Astrocyte (in vitro differentiated cells and primary cell): Measurements from ENCODE around the gene RNF152. TPM values are rescaled to one million over a fixed set of nuclear protein-coding genes. Genes with fewer than 3 reads are reported as not detected.

Experiments used
- DNase-seq: peaks from one replicate; pipeline ENCODE4 v3.0.0-alpha.2; 2010; ENCODE audit warnings: low read depth
- FAIRE-seq: peaks from 2 replicates; lab custom pipeline; 2011; peaks lifted over from hg19 to GRCh38; lab: Jason Lieb, UNC
- H2AFZ ChIP-seq: 2 replicates; pipeline ENCODE4 v1.6.0; 2012; ENCODE audit warnings: low read depth, low read length, inconsistent platforms
- H3K27ac ChIP-seq: 2 replicates; pipeline ENCODE4 v1.5.1; 2011; ENCODE audit warnings: low read depth, low read length, inconsistent platforms
- H3K27me3 ChIP-seq: 2 replicates; pipeline ENCODE4 v1.6.0; 2011; ENCODE audit warnings: low read length, inconsistent platforms; ENCODE audit not compliant: insufficient read depth
- H3K36me3 ChIP-seq: 2 replicates; pipeline ENCODE4 v1.5.1; 2011; ENCODE audit warnings: low read length, inconsistent platforms; ENCODE audit not compliant: insufficient read depth
- H3K4me1 ChIP-seq: 2 replicates; pipeline ENCODE4 v1.5.1; 2011; ENCODE audit warnings: low read length, inconsistent platforms; ENCODE audit not compliant: insufficient read depth
- H3K4me2 ChIP-seq: 2 replicates; pipeline ENCODE4 v1.6.0; 2012; ENCODE audit warnings: low read length, inconsistent platforms
- H3K4me3 ChIP-seq: 2 replicates; pipeline ENCODE4 v1.5.1; 2011; ENCODE audit warnings: low read depth, mild to moderate bottlenecking, low read length, inconsistent platforms; ENCODE audit not compliant: insufficient read depth
- H3K79me2 ChIP-seq: 2 replicates; pipeline ENCODE4 v1.6.0; 2012; ENCODE audit warnings: mild to moderate bottlenecking, low read length, inconsistent platforms; ENCODE audit not compliant: insufficient read depth
- H3K9ac ChIP-seq: 2 replicates; pipeline ENCODE4 v1.6.0; 2012; ENCODE audit warnings: mild to moderate bottlenecking, low read length, inconsistent platforms
- H3K9me3 ChIP-seq: 2 replicates; pipeline ENCODE4 v1.5.1; 2012; ENCODE audit warnings: low read depth, mild to moderate bottlenecking, low read length, inconsistent platforms; ENCODE audit not compliant: insufficient read depth
- H4K20me1 ChIP-seq: 2 replicates; pipeline ENCODE4 v1.6.0; 2012; ENCODE audit warnings: low read length, inconsistent platforms; ENCODE audit not compliant: insufficient read depth
- H3K27ac Mint-ChIP-seq: one replicate; pipeline ENCODE4 v1.8.0; 2021; ENCODE audit warnings: mild to moderate bottlenecking, mixed read lengths; ENCODE audit not compliant: unreplicated experiment
- H3K27me3 Mint-ChIP-seq: one replicate; pipeline ENCODE4 v1.8.0; 2021; ENCODE audit warnings: low read depth, mixed read lengths; ENCODE audit not compliant: unreplicated experiment
- H3K36me3 Mint-ChIP-seq: one replicate; pipeline ENCODE4 v1.8.0; 2021; ENCODE audit warnings: low read depth, mixed read lengths; ENCODE audit not compliant: unreplicated experiment
- H3K4me1 Mint-ChIP-seq: one replicate; pipeline ENCODE4 v1.8.0; 2021; ENCODE audit warnings: low read depth, mixed read lengths; ENCODE audit not compliant: unreplicated experiment
- H3K4me3 Mint-ChIP-seq: one replicate; pipeline ENCODE4 v1.8.0; 2021; ENCODE audit warnings: mild to moderate bottlenecking, moderate library complexity, mixed read lengths; ENCODE audit not compliant: unreplicated experiment
- H3K9me3 Mint-ChIP-seq: one replicate; pipeline ENCODE4 v1.8.0; 2021; ENCODE audit warnings: mild to moderate bottlenecking, mixed read lengths; ENCODE audit not compliant: unreplicated experiment
- CTCF ChIP-seq: IDR thresholded peaks from 2 replicates; pipeline ENCODE4 v1.5.1; 2011; ENCODE audit warnings: low read depth, mild to moderate bottlenecking, inconsistent platforms, low read length, moderate library complexity; ENCODE audit not compliant: insufficient read depth
- EZH2 ChIP-seq: IDR thresholded peaks from 2 replicates; pipeline ENCODE4 v1.6.1; 2012; ENCODE audit warnings: mild to moderate bottlenecking, low read length, inconsistent platforms; ENCODE audit not compliant: insufficient read depth
- total RNA-seq: library from RNA; stranded (reverse); gene quantifications from 2 replicates; pipeline ENCODE4 v1.2.1, GENCODE V29; 2021

Gene RNF152
- total RNA-seq, 1 donor from 2014 or later = 68.7 TPM

GRCh38 chr18:61922435-61922834, 29.6 kb upstream of the RNF152 start:
- Mint-ChIP-seq H3K36me3 (no peaks in the 10 kb centered on the region), H3K27me3 (no peaks in the 10 kb centered on the region), H3K4me1 (peaks cover 6% of the 10 kb centered on the region), H3K27ac (no peak overlapping the region), H3K4me3 (no peak overlapping the region), H3K9me3 (no peaks in the 10 kb centered on the region)
- no peak overlapping the region for H3K4me2 ChIP-seq
- no peaks in the 10 kb centered on the region for H3K9me3 ChIP-seq
- H3K27ac ChIP-seq = no peak overlapping the region
- peaks cover 3% of the 10 kb centered on the region for H3K4me1 ChIP-seq
- no peaks in the 10 kb centered on the region for H4K20me1 ChIP-seq
- H3K79me2 ChIP-seq = no peaks in the 10 kb centered on the region
- H3K27me3 ChIP-seq = no peaks in the 10 kb centered on the region
- H3K36me3 ChIP-seq = no peaks in the 10 kb centered on the region
- DNase-seq (peak; percentile 8), FAIRE-seq (no peak)
- H3K4me3 ChIP-seq = no peak overlapping the region
- no peak overlapping the region for H3K9ac ChIP-seq
- H2AFZ ChIP-seq = no peak overlapping the region
- TF ChIP-seq EZH2 = no peak
- no peak for TF ChIP-seq CTCF

GRCh38 chr18:61921621-61922235, 28.9 kb upstream of the RNF152 start:
- peak overlapping the region; percentile 41 for H2AFZ ChIP-seq
- FAIRE-seq = no peak

More at GRCh38 chr18:61921621-61922235, 28.9 kb upstream of the RNF152 start:
- H4K20me1 ChIP-seq = no peaks in the 10 kb centered on the region
- Mint-ChIP-seq H3K4me1 (peaks cover 6% of the 10 kb centered on the region), H3K27ac (no peak overlapping the region), H3K36me3 (no peaks in the 10 kb centered on the region), H3K9me3 (no peaks in the 10 kb centered on the region), H3K4me3 (no peak overlapping the region), H3K27me3 (no peaks in the 10 kb centered on the region)
- H3K4me1 ChIP-seq = peaks cover 3% of the 10 kb centered on the region
- H3K9ac ChIP-seq = no peak overlapping the region
- H3K27me3 ChIP-seq = no peaks in the 10 kb centered on the region
- TF ChIP-seq CTCF (no peak), EZH2 (no peak)
- H3K27ac ChIP-seq = no peak overlapping the region
- no peak overlapping the region for H3K4me2 ChIP-seq
- no peak overlapping the region for H3K4me3 ChIP-seq
- no peak for DNase-seq
- H3K79me2 ChIP-seq = no peaks in the 10 kb centered on the region
- no peaks in the 10 kb centered on the region for H3K9me3 ChIP-seq
- no peaks in the 10 kb centered on the region for H3K36me3 ChIP-seq
